ENCODE data around the gene VAPA.

GRCh38 chr18:9941660-9942059 lies 27.8 kb downstream of the VAPA start:
- TF ChIP-seq CTCF (IDR thresholded peaks at IDR 0.05): no peak
- TF ChIP-seq POLR2A (IDR thresholded peaks at IDR 0.05): no peak

Measured in right lobe of liver (tissue), 4 donors.